ENCODE measurements around the gene ETV1. TPM values are rescaled to one million over a fixed set of nuclear protein-coding genes. Genes with fewer than 3 reads are reported as not detected.

Gene ETV1
- total and polyA plus RNA-seq, 3 donors from 2014 or later = 11.4 to 16.4 (median 13.9) TPM

DNA sequence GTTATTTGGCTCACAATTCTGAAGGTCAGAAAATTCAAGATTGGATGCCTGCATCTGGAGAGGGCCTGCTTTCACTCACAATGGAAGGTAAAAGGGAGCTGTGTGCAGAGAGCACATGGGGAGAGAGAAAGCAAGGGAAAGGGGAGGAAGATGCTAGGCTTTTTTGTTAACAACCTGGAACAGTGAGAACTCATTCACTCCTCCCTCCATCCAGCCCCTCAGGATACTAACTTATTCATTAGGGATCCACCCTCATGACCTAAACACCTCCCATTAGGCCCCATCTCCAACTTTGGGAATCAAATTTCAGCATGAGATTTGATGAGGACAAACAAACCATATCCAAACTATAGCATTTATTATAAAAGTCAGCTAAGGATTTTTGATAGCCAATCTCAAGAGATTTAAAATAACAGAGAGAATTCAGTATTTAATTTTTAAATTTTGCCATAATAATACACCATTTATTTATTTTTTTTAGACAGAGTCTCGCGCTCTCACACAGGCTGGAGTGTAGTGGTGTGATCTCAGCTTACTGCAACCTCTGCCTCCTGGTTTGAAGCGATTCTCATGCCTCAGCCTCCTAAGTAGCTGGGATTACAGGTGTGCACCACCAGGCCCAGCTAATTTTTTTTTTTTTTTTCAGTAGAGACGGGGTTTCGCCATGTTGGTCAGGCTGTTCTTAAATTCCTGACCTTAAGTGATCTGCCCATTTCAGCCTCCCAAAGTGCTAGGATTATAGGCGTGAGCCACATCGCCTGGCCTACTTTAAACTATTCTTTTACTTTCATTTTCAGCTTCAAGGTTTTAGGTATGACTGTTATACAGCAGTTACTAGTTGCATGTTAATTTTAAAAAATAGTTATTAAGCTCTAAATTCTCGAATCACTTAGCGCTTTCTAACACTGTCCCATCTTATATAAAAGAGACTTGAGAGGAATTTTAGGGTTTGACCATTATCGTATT is 20.3 kb upstream of the ETV1 start:
- H3K27me3 ChIP-seq = no peaks in the 10 kb centered on the region
- H3K27ac ChIP-seq = no peak overlapping the region
- intact Hi-C loops (cut with DNase I; ENCODE audit: low total_unique reads) = no loop called here
- DNase-seq = no peak
- no peak overlapping the region for H3K4me3 ChIP-seq
- 93 to 96% methylated on average over 10 of the region's 10 CpGs for WGBS, 2 donors
- H3K36me3 ChIP-seq (ENCODE audit: low read depth, missing control alignments) = no peaks in the 10 kb centered on the region
- H3K9me3 ChIP-seq = no peaks in the 10 kb centered on the region
- TF ChIP-seq, protein P1, sequence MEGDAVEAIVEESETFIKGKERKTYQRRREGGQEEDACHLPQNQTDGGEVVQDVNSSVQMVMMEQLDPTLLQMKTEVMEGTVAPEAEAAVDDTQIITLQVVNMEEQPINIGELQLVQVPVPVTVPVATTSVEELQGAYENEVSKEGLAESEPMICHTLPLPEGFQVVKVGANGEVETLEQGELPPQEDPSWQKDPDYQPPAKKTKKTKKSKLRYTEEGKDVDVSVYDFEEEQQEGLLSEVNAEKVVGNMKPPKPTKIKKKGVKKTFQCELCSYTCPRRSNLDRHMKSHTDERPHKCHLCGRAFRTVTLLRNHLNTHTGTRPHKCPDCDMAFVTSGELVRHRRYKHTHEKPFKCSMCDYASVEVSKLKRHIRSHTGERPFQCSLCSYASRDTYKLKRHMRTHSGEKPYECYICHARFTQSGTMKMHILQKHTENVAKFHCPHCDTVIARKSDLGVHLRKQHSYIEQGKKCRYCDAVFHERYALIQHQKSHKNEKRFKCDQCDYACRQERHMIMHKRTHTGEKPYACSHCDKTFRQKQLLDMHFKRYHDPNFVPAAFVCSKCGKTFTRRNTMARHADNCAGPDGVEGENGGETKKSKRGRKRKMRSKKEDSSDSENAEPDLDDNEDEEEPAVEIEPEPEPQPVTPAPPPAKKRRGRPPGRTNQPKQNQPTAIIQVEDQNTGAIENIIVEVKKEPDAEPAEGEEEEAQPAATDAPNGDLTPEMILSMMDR (IDR thresholded peaks at IDR 0.05) = no peak
- TF ChIP-seq POLR2A (IDR thresholded peaks at IDR 0.05) = no peak
- peaks cover 12% of the 10 kb centered on the region for H3K4me1 ChIP-seq

DNA sequence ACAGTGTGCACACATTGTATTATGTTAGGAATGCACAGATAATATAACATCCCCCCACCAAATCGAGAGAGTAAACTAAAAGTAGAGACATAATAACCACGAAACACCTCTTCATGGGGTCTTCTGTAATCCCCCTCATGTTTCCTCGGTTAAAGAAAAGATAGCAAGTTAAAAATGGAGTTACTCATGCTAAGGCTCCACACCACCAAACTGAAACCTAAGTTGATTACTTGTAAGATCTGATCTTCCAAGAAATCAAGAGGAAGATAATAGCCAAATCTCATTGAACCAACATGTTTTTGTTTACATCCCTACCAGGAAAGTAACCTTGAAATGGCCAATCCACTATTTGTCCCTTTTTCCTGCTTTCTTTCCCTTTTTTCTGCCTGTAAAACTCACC is 11.7 kb upstream of the ETV1 start:
- H3K36me3 ChIP-seq (ENCODE audit: low read depth, missing control alignments) = no peaks in the 10 kb centered on the region
- 87% methylated on average over 3 of the region's 3 CpGs for WGBS, 2 donors
- no peak for DNase-seq
- intact Hi-C loops (cut with DNase I; ENCODE audit: low total_unique reads) = no loop called here
- TF ChIP-seq, protein P1 (IDR thresholded peaks at IDR 0.05) = no peak
- no peak for TF ChIP-seq POLR2A (IDR thresholded peaks at IDR 0.05)
- no peak overlapping the region for H3K27ac ChIP-seq
- no peaks in the 10 kb centered on the region for H3K27me3 ChIP-seq
- H3K4me1 ChIP-seq = no peaks in the 10 kb centered on the region
- H3K4me3 ChIP-seq = no peak overlapping the region
- H3K9me3 ChIP-seq = no peaks in the 10 kb centered on the region

DNA sequence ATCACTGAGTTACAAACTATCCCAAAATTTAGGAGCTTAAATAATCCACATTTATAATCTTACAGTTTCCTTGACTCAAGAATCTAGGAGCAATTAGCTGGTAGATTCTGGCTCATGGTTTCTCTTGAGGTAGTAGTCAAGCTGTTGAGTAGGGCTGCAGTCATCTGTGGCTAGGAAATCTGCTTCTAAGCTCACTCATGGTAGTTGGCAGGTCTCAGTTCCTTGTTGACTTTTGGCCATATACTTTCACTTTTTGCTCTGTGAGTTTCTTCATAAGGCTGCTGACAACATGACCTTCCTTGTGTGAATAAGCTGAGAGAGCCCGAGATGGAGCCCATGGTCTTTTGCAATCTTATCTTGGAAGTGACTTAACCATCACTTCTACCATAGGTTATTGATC is 10.8 kb upstream of the ETV1 start:
- Histone ChIP-seq H3K9me3 (no peaks in the 10 kb centered on the region), H3K27ac (no peak overlapping the region), H3K27me3 (no peaks in the 10 kb centered on the region), H3K4me1 (no peaks in the 10 kb centered on the region), H3K4me3 (no peak overlapping the region), H3K36me3 (ENCODE audit: low read depth, missing control alignments) (no peaks in the 10 kb centered on the region)
- TF ChIP-seq, protein P1 (IDR thresholded peaks at IDR 0.05) = no peak
- TF ChIP-seq POLR2A (IDR thresholded peaks at IDR 0.05) = no peak
- no peak for DNase-seq
- WGBS, 2 donors = 86 to 94% methylated on average over 1 of the region's 1 CpG
- intact Hi-C loops (cut with DNase I; ENCODE audit: low total_unique reads) = no loop called here

DNA sequence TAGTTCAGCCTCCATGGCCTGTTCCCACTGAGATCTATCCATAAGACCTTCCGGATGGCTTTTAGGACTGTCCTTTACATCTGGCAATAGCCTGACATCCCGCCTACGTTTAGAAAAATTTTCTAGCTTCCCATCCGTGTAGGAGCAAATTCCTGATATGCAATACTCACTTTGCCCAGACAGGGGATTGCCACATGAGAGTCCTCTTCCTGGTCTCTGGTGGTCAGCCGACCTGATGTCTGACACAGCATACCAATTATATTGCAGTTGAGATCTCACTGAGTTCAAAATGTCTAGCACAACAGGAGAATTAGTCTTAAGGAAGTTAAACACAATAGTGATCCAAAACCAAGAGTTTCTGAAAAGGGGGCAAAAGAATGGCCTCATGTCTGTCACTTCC is 9.4 kb upstream of the ETV1 start:
- DNase-seq = no peak
- 85% methylated on average over 5 of the region's 5 CpGs for WGBS, 2 donors
- Histone ChIP-seq H3K36me3 (ENCODE audit: low read depth, missing control alignments) (no peaks in the 10 kb centered on the region), H3K9me3 (no peaks in the 10 kb centered on the region), H3K27me3 (no peaks in the 10 kb centered on the region), H3K27ac (no peak overlapping the region), H3K4me1 (no peaks in the 10 kb centered on the region), H3K4me3 (no peak overlapping the region)
- TF ChIP-seq POLR2A (IDR thresholded peaks at IDR 0.05) = no peak
- TF ChIP-seq, protein P1 (IDR thresholded peaks at IDR 0.05) = no peak
- intact Hi-C loops (cut with DNase I; ENCODE audit: low total_unique reads) = no loop called here
